Left lobe of liver (tissue), 2 donors: Measurements from ENCODE around the gene ATP5PB. TPM values are rescaled to one million over a fixed set of nuclear protein-coding genes. Genes with fewer than 3 reads are reported as not detected.

Experiments
- ATAC-seq: fragments of 200-7000 bp; cut with Tn5 transposase; one replicate; pipeline ENCODE4 v1.9.1; 2020; ENCODE audit warnings: mild to moderate bottlenecking, moderate library complexity
- DNase-seq: peaks from one replicate; pipeline ENCODE4 v3.0.0-alpha.2; 2020; ENCODE audit warnings: low spot score
- total RNA-seq: library from RNA; stranded (reverse); gene quantifications from one replicate; pipeline ENCODE4 v1.2.1, GENCODE V29; 2021
- donor health status: DM: no; HTN: no; CAD: no; lungs with moderate emphysema.
- donor health status: DM: no; HTN: yes; CAD: no.

The ATP5PB gene
- total RNA-seq, 1 donor from 2014 or later = 130 TPM

- ATAC-seq = no peak
- DNase-seq = no peak
Measured at GRCh38 chr1:111504097-111504496, 54.8 kb downstream of the ATP5PB start.

GRCh38 chr1:111505641-111506119, 56.4 kb downstream of the ATP5PB start:
- DNase-seq = no peak
- no peak for ATAC-seq

- ATAC-seq (no peak), DNase-seq (no peak)
Measured at GRCh38 chr1:111506561-111506960, 57.3 kb downstream of the ATP5PB start.

- DNase-seq = no peak
- peak; percentile 15 for ATAC-seq
Measured at GRCh38 chr1:111507411-111508201, 58.3 kb downstream of the ATP5PB start.

- ATAC-seq = peak; percentile 34
- DNase-seq = no peak
Measured at GRCh38 chr1:111509997-111510375, 60.7 kb downstream of the ATP5PB start.

- no peak for ATAC-seq
- no peak for DNase-seq
Measured at GRCh38 chr1:111511370-111511769, 62.1 kb downstream of the ATP5PB start.

Other genes with a start within 250 kb of the ATP5PB start
- gene DENND2D, start 248.8 kb upstream of the ATP5PB start, total RNA-seq = 14.9 TPM
- 0.23 TPM for gene CHI3L2, start 221.8 kb upstream of the ATP5PB start, total RNA-seq
- gene CHIA, start 158.6 kb upstream of the ATP5PB start, total RNA-seq = 0.15 TPM
- gene OVGP1, start 21.7 kb upstream of the ATP5PB start, total RNA-seq = 4.7 TPM
- gene WDR77, start 208 bp upstream of the ATP5PB start, total RNA-seq = 15.7 TPM
- gene C1orf162, start 24.5 kb downstream of the ATP5PB start, total RNA-seq = 6.8 TPM
- 3.0 TPM for gene ADORA3, start 54.2 kb downstream of the ATP5PB start, total RNA-seq
- 7.8 TPM for gene TMIGD3, start 54.2 kb downstream of the ATP5PB start, total RNA-seq
- gene RAP1A, start 170.3 kb downstream of the ATP5PB start, total RNA-seq = 30.0 TPM